ENCODE measurements around the gene BMPR1B. TPM values are rescaled to one million over a fixed set of nuclear protein-coding genes. Genes with fewer than 3 reads are reported as not detected.

Gene BMPR1B
- total and polyA plus RNA-seq, 9 of the 15 experiments (the other 6 are each of a cell fraction or from before 2014, with no cell fraction given), result 0.01 TPM; not detected in 8

DNA sequence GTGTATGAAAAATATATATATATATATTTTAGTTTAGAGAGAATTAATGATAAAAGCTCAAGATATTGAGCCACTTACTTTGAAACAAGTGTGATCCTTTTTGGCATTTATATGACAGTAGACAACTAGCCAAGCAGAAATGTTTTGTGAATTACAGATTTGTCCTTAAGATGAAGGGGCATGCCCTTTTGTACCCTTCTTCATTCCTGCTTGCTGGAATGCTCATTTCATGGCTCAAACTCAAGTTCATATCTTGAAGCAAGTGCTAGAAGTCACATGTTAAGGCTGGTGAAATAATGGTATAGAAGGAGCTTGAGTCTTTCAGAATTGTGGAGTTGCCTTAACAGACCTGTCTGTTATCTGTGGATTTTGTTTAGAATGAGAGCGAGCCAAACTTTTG lies 203.0 kb downstream of the BMPR1B start (continued):
- TF ChIP-seq, protein P1, sequence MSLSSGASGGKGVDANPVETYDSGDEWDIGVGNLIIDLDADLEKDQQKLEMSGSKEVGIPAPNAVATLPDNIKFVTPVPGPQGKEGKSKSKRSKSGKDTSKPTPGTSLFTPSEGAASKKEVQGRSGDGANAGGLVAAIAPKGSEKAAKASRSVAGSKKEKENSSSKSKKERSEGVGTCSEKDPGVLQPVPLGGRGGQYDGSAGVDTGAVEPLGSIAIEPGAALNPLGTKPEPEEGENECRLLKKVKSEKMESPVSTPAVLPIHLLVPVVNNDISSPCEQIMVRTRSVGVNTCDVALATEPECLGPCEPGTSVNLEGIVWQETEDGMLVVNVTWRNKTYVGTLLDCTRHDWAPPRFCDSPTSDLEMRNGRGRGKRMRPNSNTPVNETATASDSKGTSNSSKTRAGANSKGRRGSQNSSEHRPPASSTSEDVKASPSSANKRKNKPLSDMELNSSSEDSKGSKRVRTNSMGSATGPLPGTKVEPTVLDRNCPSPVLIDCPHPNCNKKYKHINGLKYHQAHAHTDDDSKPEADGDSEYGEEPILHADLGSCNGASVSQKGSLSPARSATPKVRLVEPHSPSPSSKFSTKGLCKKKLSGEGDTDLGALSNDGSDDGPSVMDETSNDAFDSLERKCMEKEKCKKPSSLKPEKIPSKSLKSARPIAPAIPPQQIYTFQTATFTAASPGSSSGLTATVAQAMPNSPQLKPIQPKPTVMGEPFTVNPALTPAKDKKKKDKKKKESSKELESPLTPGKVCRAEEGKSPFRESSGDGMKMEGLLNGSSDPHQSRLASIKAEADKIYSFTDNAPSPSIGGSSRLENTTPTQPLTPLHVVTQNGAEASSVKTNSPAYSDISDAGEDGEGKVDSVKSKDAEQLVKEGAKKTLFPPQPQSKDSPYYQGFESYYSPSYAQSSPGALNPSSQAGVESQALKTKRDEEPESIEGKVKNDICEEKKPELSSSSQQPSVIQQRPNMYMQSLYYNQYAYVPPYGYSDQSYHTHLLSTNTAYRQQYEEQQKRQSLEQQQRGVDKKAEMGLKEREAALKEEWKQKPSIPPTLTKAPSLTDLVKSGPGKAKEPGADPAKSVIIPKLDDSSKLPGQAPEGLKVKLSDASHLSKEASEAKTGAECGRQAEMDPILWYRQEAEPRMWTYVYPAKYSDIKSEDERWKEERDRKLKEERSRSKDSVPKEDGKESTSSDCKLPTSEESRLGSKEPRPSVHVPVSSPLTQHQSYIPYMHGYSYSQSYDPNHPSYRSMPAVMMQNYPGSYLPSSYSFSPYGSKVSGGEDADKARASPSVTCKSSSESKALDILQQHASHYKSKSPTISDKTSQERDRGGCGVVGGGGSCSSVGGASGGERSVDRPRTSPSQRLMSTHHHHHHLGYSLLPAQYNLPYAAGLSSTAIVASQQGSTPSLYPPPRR (CRISPR knock-in tag; IDR thresholded peaks at IDR 0.05; ENCODE audit: borderline replicate concordance), result no peak
- TF ChIP-seq DDX20 (tag; IDR thresholded peaks at IDR 0.05; ENCODE audit: low read depth) (no peak), RBFOX2 (IDR thresholded peaks at IDR 0.05; ENCODE audit: low read depth, low read length) (no peak)
- TF ChIP-seq, protein P2, sequence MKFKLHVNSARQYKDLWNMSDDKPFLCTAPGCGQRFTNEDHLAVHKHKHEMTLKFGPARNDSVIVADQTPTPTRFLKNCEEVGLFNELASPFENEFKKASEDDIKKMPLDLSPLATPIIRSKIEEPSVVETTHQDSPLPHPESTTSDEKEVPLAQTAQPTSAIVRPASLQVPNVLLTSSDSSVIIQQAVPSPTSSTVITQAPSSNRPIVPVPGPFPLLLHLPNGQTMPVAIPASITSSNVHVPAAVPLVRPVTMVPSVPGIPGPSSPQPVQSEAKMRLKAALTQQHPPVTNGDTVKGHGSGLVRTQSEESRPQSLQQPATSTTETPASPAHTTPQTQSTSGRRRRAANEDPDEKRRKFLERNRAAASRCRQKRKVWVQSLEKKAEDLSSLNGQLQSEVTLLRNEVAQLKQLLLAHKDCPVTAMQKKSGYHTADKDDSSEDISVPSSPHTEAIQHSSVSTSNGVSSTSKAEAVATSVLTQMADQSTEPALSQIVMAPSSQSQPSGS (CRISPR knock-in tag; IDR thresholded peaks at IDR 0.05), result no peak
- TF ChIP-seq, protein P3, sequence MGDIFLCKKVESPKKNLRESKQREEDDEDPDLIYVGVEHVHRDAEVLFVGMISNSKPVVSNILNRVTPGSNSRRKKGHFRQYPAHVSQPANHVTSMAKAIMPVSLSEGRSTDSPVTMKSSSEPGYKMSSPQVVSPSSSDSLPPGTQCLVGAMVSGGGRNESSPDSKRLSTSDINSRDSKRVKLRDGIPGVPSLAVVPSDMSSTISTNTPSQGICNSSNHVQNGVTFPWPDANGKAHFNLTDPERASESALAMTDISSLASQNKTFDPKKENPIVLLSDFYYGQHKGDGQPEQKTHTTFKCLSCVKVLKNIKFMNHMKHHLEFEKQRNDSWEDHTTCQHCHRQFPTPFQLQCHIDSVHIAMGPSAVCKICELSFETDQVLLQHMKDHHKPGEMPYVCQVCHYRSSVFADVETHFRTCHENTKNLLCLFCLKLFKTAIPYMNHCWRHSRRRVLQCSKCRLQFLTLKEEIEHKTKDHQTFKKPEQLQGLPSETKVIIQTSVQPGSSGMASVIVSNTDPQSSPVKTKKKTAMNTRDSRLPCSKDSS (IDR thresholded peaks at IDR 0.05; ENCODE audit: low read depth, partially characterized antibody), result no peak
